Pancreas (tissue), 10 donors: Measurements from ENCODE around the gene IFT88. TPM values are rescaled to one million over a fixed set of nuclear protein-coding genes. Genes with fewer than 3 reads are reported as not detected.

Source experiments
- ATAC-seq, 4 donors: fragments of 200-7000 bp; cut with Tn5 transposase; one replicate each; pipeline versions ENCODE4 v1.8.0 to v1.9.1; 2020; ENCODE audit warnings: mild to moderate bottlenecking in 4 of 4, moderate library complexity in 4 of 4
- DNase-seq, 6 donors: peaks; one replicate each; pipeline ENCODE4 v3.0.0-alpha.2; 2020
- FAIRE-seq: peaks from 2 replicates; lab custom pipeline; 2012; peaks lifted over from hg19 to GRCh38; lab: Jason Lieb, UNC
- H3K27ac ChIP-seq, 4 donors: fragments of 200-600 bp; sonication (generic); 1 replicate in 3 of 4; 2 replicates in 1 of 4; pipeline versions ENCODE4 v1.5.0 to v1.8.0; 2020
- H3K27me3 ChIP-seq, 4 donors: fragments of 200-600 bp; one replicate each; pipeline ENCODE4 v1.8.0; 2021
- H3K36me3 ChIP-seq, 3 donors: fragments of 200-600 bp; sonication (generic) in 1 of 3; one replicate each; pipeline versions ENCODE4 v1.5.0 to v1.8.0; 2020 to 2021
- H3K4me1 ChIP-seq, 3 donors: fragments of 200-600 bp; one replicate each; pipeline ENCODE4 v1.8.0; 2021
- H3K4me3 ChIP-seq, 4 donors: fragments of 200-600 bp; sonication (generic) in 2 of 4; one replicate each; pipeline versions ENCODE4 v1.5.0 to v1.8.0; 2020 to 2021
- H3K9me3 ChIP-seq, 4 donors: fragments of 200-600 bp; one replicate each; pipeline ENCODE4 v1.8.0; 2021
- WGBS, 2 donors: extraction: QIAGEN DNeasy Blood & Tissue Kit; methylation state at CpG; one replicate each; pipeline ENCODE4 v1.1.7; 2013; 5-methylcytosine and 5-hydroxymethylcytosine counted together
- intact Hi-C, 3 donors: fragments of 100-400 bp; cut with DNase I; formaldehyde crosslinking; loops; one replicate each; pipeline versions ENCODE4 v1.11.1 to v1.14.2; 2022
- polyA plus RNA-seq, 2 donors: library from polyadenylated mRNA; stranded (reverse); fragments of 200-250 nt; gene quantifications; one replicate each; pipeline ENCODE4 v1.2.3, GENCODE V29; 2013
- total RNA-seq, 6 donors: library from RNA; stranded (reverse); fragmentation: NEBNext Ultra II Directional in 4 of 6; extraction: Animal tissue kit (Norgen Biotek cat#: 25700) in 4 of 6; gene quantifications; one replicate each; pipeline versions ENCODE4 v1.2.1 to v1.2.4, GENCODE V29; 2021 to 2023
- TF ChIP-seq, protein P1 (sequence below), 4 donors: fragments of 200-600 bp; sonication (generic) in 3 of 4; IDR thresholded peaks; one replicate each; pipeline versions ENCODE4 v1.5.0 to v1.8.0; 2021; ENCODE audit warnings: antibody characterized with exemption in 4 of 4
- donor health status: healthy with polysubstance abuse.
- donor health status: DM: no; HTN: no; CAD: no; lungs with moderate emphysema.
- donor health status: DM: no; HTN: no; CAD: no.
- donor health status: control.
- donor health status: control.
- donor health status: Bipolar disorder and iron deficiency.
- donor health status: DM: yes; HTN: yes; CAD: no.
- donor health status: DM: no; HTN: no; CAD: no.
- donor health status: DM: no; HTN: no; CAD: no.
- donor health status: DM: yes; HTN: yes; CAD: no.

The IFT88 gene
- total and polyA plus RNA-seq, 8 donors, result 4.7 to 16.0 (median 7.0) TPM

DNA sequence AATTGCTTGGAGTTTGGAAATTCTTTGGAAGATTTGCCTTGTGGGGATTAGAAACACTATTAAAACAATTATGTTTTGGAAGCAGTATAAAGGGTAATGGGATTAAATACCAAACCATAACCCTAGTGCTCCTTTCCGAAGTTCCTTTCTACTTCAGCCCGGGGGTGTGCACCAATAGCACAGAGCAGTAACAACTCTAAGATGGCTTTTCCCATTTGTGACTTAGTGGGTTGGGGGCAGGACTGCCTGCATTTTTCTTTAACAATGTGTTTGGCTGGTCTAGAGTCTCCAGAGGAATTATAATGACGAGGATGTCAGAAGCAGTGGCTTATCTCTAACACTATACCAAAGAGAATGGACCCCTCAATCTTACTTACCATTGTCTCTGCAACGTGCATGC, 124.7 kb downstream of the IFT88 start:
- TF ChIP-seq, protein P1, sequence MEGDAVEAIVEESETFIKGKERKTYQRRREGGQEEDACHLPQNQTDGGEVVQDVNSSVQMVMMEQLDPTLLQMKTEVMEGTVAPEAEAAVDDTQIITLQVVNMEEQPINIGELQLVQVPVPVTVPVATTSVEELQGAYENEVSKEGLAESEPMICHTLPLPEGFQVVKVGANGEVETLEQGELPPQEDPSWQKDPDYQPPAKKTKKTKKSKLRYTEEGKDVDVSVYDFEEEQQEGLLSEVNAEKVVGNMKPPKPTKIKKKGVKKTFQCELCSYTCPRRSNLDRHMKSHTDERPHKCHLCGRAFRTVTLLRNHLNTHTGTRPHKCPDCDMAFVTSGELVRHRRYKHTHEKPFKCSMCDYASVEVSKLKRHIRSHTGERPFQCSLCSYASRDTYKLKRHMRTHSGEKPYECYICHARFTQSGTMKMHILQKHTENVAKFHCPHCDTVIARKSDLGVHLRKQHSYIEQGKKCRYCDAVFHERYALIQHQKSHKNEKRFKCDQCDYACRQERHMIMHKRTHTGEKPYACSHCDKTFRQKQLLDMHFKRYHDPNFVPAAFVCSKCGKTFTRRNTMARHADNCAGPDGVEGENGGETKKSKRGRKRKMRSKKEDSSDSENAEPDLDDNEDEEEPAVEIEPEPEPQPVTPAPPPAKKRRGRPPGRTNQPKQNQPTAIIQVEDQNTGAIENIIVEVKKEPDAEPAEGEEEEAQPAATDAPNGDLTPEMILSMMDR (IDR thresholded peaks at IDR 0.05), result no peak
- DNase-seq, result no peak
- no peaks in the 10 kb centered on the region for H3K36me3 ChIP-seq
- H3K27ac ChIP-seq, result no peak overlapping the region
- H3K9me3 ChIP-seq, result no peaks in the 10 kb centered on the region
- 68 to 72% methylated on average over 4 of the region's 4 CpGs for WGBS, 2 donors
- no peaks in the 10 kb centered on the region for H3K4me1 ChIP-seq
- no peak for ATAC-seq
- FAIRE-seq, result no peak
- no peaks in the 10 kb centered on the region for H3K27me3 ChIP-seq
- H3K4me3 ChIP-seq, result no peak overlapping the region
- intact Hi-C loops, result no loop called here

GRCh38 chr13:20696073-20696472, 129.1 kb downstream of the IFT88 start:
- 61 to 66% methylated on average over 4 of the region's 4 CpGs for WGBS, 2 donors
- FAIRE-seq, result no peak

GRCh38 chr13:20699715-20700114, 132.8 kb downstream of the IFT88 start:
- Histone ChIP-seq H3K36me3 (no peaks in the 10 kb centered on the region), H3K4me1 (peaks cover 0 to 9% (median 9%) of the 10 kb centered on the region in 3 donors), H3K27me3 (no peaks in the 10 kb centered on the region), H3K9me3 (no peaks in the 10 kb centered on the region), H3K27ac (no peak overlapping the region), H3K4me3 (no peak overlapping the region)
- FAIRE-seq (no peak), DNase-seq (no peak), ATAC-seq (no peak)
- TF ChIP-seq, protein P1 (IDR thresholded peaks at IDR 0.05), result no peak
- 86 to 91% methylated on average over 9 of the region's 9 CpGs for WGBS, 2 donors
- intact Hi-C loops, result no loop called here

More at GRCh38 chr13:20696073-20696472, 129.1 kb downstream of the IFT88 start:
- TF ChIP-seq, protein P1 (IDR thresholded peaks at IDR 0.05), result no peak
- H3K36me3 ChIP-seq, result no peaks in the 10 kb centered on the region
- no peak overlapping the region for H3K4me3 ChIP-seq
- DNase-seq, result no peak
- ATAC-seq, result no peak
- no peaks in the 10 kb centered on the region for H3K27me3 ChIP-seq
- H3K4me1 ChIP-seq, result no peaks in the 10 kb centered on the region
- intact Hi-C loops, result no loop called here
- no peaks in the 10 kb centered on the region for H3K9me3 ChIP-seq
- no peak overlapping the region for H3K27ac ChIP-seq

DNA sequence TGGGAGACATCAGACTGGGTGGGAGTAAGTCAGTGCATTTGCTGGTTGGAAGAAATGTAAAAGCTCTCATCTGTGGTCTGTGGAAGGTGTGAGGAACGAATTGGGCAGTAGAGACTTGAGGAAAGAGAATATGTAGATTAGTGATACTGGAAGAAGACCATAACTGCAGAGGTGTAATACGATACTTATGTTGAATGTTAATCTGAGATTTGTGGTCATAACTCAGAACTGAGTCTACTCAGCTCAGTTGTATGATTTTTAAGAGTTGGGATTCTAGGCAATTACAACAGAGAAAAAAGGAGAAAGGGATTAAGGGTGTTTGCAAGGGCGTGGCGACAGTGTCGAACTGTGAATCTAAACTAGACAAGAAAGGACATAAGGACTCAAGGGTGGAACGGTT, 133.3 kb downstream of the IFT88 start:
- ATAC-seq (no peak), DNase-seq (no peak), FAIRE-seq (no peak)
- intact Hi-C loops, result no loop called here
- H3K4me1 ChIP-seq, result peaks cover 0 to 9% (median 9%) of the 10 kb centered on the region in 3 donors
- H3K36me3 ChIP-seq, result no peaks in the 10 kb centered on the region
- TF ChIP-seq, protein P1 (IDR thresholded peaks at IDR 0.05), result no peak
- no peaks in the 10 kb centered on the region for H3K27me3 ChIP-seq
- 88 to 94% methylated on average over 6 of the region's 6 CpGs for WGBS, 2 donors
- no peaks in the 10 kb centered on the region for H3K9me3 ChIP-seq
- H3K4me3 ChIP-seq, result no peak overlapping the region
- H3K27ac ChIP-seq, result no peak overlapping the region

GRCh38 chr13:20701461-20701860, 134.5 kb downstream of the IFT88 start:
- Histone ChIP-seq H3K27ac (no peak overlapping the region), H3K4me1 (peaks cover 0 to 9% (median 9%) of the 10 kb centered on the region in 3 donors), H3K36me3 (no peaks in the 10 kb centered on the region), H3K4me3 (no peak overlapping the region), H3K9me3 (no peaks in the 10 kb centered on the region), H3K27me3 (no peaks in the 10 kb centered on the region)
- DNase-seq (no peak), ATAC-seq (no peak), FAIRE-seq (no peak)
- TF ChIP-seq, protein P1 (IDR thresholded peaks at IDR 0.05), result no peak
- intact Hi-C loops, result no loop called here
- 98% methylated on average over 3 of the region's 3 CpGs for WGBS, 2 donors
